CD14-positive monocyte (primary cell): ENCODE data around the gene SRD5A1. TPM values are rescaled to one million over a fixed set of nuclear protein-coding genes. Genes with fewer than 3 reads are reported as not detected.

Experiments
- DNase-seq, 3 donors: peaks; one replicate each; pipeline ENCODE4 v3.0.0-alpha.2; 2011 to 2022
- H2AFZ ChIP-seq: 2 replicates; pipeline ENCODE4 v1.6.0; 2012; ENCODE audit warnings: mild to moderate bottlenecking, low read depth, low read length, inconsistent platforms; ENCODE audit not compliant: insufficient read depth, poor library complexity, severe bottlenecking
- H3K27ac ChIP-seq, 2 donors: 1 replicate in 1 of 2; 2 replicates in 1 of 2; pipeline ENCODE4 v1.5.1; 2012 to 2013; ENCODE audit warnings: low read length in 2 of 2, control low read depth in 1 of 2, inconsistent platforms in 1 of 2, low read depth in 1 of 2, mild to moderate bottlenecking in 1 of 2
- H3K27me3 ChIP-seq, 2 donors: one replicate each; pipeline versions ENCODE4 v1.6.0 to v1.6.1; 2011 to 2013; ENCODE audit warnings: low read length in 2 of 2; ENCODE audit not compliant: control insufficient read depth in 2 of 2, insufficient read depth in 2 of 2
- H3K36me3 ChIP-seq, 2 donors: replicated peaks in 1 of 2; 1 replicate in 1 of 2; 2 replicates in 1 of 2; pipeline versions ENCODE4 v1.5.1 to v1.6.1; 2012 to 2013; ENCODE audit warnings: low read length in 2 of 2, control low read depth in 1 of 2, inconsistent platforms in 1 of 2, mild to moderate bottlenecking in 1 of 2; ENCODE audit not compliant: insufficient read depth in 2 of 2, control insufficient read depth in 1 of 2
- H3K4me1 ChIP-seq, 2 donors: 1 replicate in 1 of 2; 2 replicates in 1 of 2; pipeline versions ENCODE4 v1.5.1 to v1.6.1; 2012 to 2013; ENCODE audit warnings: low read length in 2 of 2, control low read depth in 1 of 2, inconsistent platforms in 1 of 2, mild to moderate bottlenecking in 1 of 2, moderate library complexity in 1 of 2; ENCODE audit not compliant: insufficient read depth in 2 of 2, control insufficient read depth in 1 of 2
- H3K4me2 ChIP-seq: replicated peaks from 2 replicates; pipeline ENCODE3; 2012; ENCODE audit warnings: low read length, moderate library complexity, mild to moderate bottlenecking; ENCODE audit not compliant: poor library complexity, severe bottlenecking; ENCODE audit errors: extremely low read depth
- H3K4me3 ChIP-seq, 3 experiments: fragments of 200-600 bp in 1 of 3; sonication (generic) in 1 of 3; replicated peaks in 1 of 3; 1 replicate in 2 of 3; 2 replicates in 1 of 3; pipeline ENCODE4 v1.5.1; 2011 to 2013; ENCODE audit warnings: low read length in 3 of 3, mild to moderate bottlenecking in 3 of 3, control low read depth in 2 of 3, low read depth in 2 of 3, inconsistent platforms in 1 of 3, moderate library complexity in 1 of 3
- H3K79me2 ChIP-seq: 2 replicates; pipeline ENCODE4 v1.6.0; 2012; ENCODE audit warnings: mild to moderate bottlenecking, control low read depth, inconsistent platforms, low read length, moderate library complexity; ENCODE audit not compliant: insufficient read depth
- H3K9ac ChIP-seq: 2 replicates; pipeline ENCODE4 v1.6.0; 2017; ENCODE audit warnings: low read length, mild to moderate bottlenecking; ENCODE audit not compliant: insufficient read depth, poor library complexity, severe bottlenecking
- H3K9me3 ChIP-seq, 2 donors: replicated peaks in 1 of 2; 1 replicate in 1 of 2; 2 replicates in 1 of 2; pipeline versions ENCODE4 v1.5.1 to v1.6.1; 2012 to 2013; ENCODE audit warnings: low read length in 2 of 2, control low read depth in 1 of 2; ENCODE audit not compliant: control insufficient read depth in 1 of 2, insufficient read depth in 1 of 2
- H4K20me1 ChIP-seq: 2 replicates; pipeline ENCODE4 v1.6.0; 2012; ENCODE audit warnings: mild to moderate bottlenecking, low read length, control low read depth, moderate library complexity; ENCODE audit not compliant: insufficient read depth
- H3K27ac Mint-ChIP-seq, 7 donors: one replicate each; pipeline ENCODE4 v1.8.0; 2020; ENCODE audit warnings: mild to moderate bottlenecking in 7 of 7, mixed read lengths in 7 of 7, moderate library complexity in 6 of 7, inconsistent platforms in 2 of 7
- H3K27me3 Mint-ChIP-seq, 3 donors: one replicate each; pipeline ENCODE4 v1.8.0; 2021 to 2022; ENCODE audit warnings: low read depth in 3 of 3, mild to moderate bottlenecking in 3 of 3, mixed read lengths in 3 of 3, moderate library complexity in 3 of 3, inconsistent platforms in 1 of 3
- H3K36me3 Mint-ChIP-seq, 2 donors: one replicate each; pipeline ENCODE4 v1.8.0; 2020; ENCODE audit warnings: mixed read lengths in 2 of 2, inconsistent platforms in 1 of 2, mild to moderate bottlenecking in 1 of 2
- H3K4me1 Mint-ChIP-seq: one replicate; pipeline ENCODE4 v1.8.0; 2020; ENCODE audit warnings: mild to moderate bottlenecking, mixed read lengths
- H3K4me3 Mint-ChIP-seq, 2 donors: one replicate each; pipeline ENCODE4 v1.8.0; 2020; ENCODE audit warnings: mild to moderate bottlenecking in 2 of 2, mixed read lengths in 2 of 2, moderate library complexity in 1 of 2
- H3K9me3 Mint-ChIP-seq, 7 donors: one replicate each; pipeline ENCODE4 v1.8.0; 2020 to 2022; ENCODE audit warnings: mixed read lengths in 7 of 7, mild to moderate bottlenecking in 6 of 7, moderate library complexity in 6 of 7, inconsistent platforms in 2 of 7
- WGBS: methylation state at CpG from one replicate; pipeline ENCODE4 v1.1.5; 2013; ENCODE audit warnings: missing lambda C conversion rate; ENCODE audit not compliant: insufficient coverage; 5-methylcytosine and 5-hydroxymethylcytosine counted together
- intact Hi-C, 2 donors: fragments of 100-400 bp; cut with micrococcal nuclease; formaldehyde crosslinking; loops; one replicate each; pipeline versions ENCODE4 v1.15.0 to v1.15.1; 2023
- polyA plus RNA-seq, 3 donors: library from polyadenylated mRNA; depleted of rRNA in 1 of 3; unstranded in 2 of 3; stranded (reverse) in 1 of 3; fragments of 300-500 nt in 2 of 3; fragments of >200 nt in 1 of 3; fragmentation: Illumina TruSeq in 2 of 3; gene quantifications; 1 replicate in 2 of 3; 2 replicates in 1 of 3; pipeline ENCODE4 v1.2.3, GENCODE V29; 2012 to 2021
- TF ChIP-seq, protein P1 (sequence below): fragments of 200-600 bp; IDR thresholded peaks from one replicate; pipeline ENCODE4 v1.8.0; 2022; ENCODE audit warnings: antibody characterized with exemption, mild to moderate bottlenecking

The SRD5A1 gene
- polyA plus RNA-seq, 3 donors = 21.2 to 34.7 (median 26.0) TPM

DNA sequence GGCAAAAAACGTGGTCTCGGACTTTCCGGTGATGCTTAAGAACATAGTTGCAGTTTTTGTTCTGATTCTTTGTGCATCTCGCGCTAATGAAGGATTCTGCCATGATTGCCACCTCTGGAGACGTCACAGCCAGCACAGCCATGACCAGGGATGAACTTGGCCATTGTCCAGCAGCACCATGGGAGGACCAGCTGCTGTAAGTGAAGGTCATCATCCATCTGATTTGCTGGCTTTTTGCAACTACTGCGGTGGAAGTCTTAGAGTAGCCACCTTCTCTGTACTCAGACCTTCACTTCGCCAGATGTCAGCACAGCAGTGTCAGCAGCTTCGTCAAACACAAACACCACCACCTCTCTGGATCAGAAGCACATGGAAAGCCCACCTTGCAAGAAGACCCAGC is 46.1 kb upstream of the SRD5A1 start:
- no peak overlapping the region for H3K27ac Mint-ChIP-seq
- no peak overlapping the region for H3K9ac ChIP-seq
- H3K9me3 ChIP-seq = no peaks in the 10 kb centered on the region
- no peaks in the 10 kb centered on the region for H3K36me3 ChIP-seq
- peaks cover 35 to 63% (median 46%) of the 10 kb centered on the region in 3 donors for H3K27me3 Mint-ChIP-seq
- H3K4me2 ChIP-seq = no peak overlapping the region
- H3K4me3 Mint-ChIP-seq = no peak overlapping the region
- no peaks in the 10 kb centered on the region for H3K4me1 Mint-ChIP-seq
- peaks cover 0 to 8% (median 1%) of the 10 kb centered on the region in 7 donors for H3K9me3 Mint-ChIP-seq
- intact Hi-C loops = no loop called here
- no peak overlapping the region for H3K4me3 ChIP-seq
- H3K4me1 ChIP-seq = no peaks in the 10 kb centered on the region
- no peak overlapping the region for H2AFZ ChIP-seq
- no peaks in the 10 kb centered on the region for H3K79me2 ChIP-seq
- H3K27ac ChIP-seq = no peak overlapping the region
- H3K36me3 Mint-ChIP-seq = no peaks in the 10 kb centered on the region
- no peak for DNase-seq
- H3K27me3 ChIP-seq = peaks cover 18 to 38% of the 10 kb centered on the region in 2 donors
- WGBS = 93% methylated on average over 9 of the region's 9 CpGs
- H4K20me1 ChIP-seq = no peaks in the 10 kb centered on the region
- TF ChIP-seq, protein P1, sequence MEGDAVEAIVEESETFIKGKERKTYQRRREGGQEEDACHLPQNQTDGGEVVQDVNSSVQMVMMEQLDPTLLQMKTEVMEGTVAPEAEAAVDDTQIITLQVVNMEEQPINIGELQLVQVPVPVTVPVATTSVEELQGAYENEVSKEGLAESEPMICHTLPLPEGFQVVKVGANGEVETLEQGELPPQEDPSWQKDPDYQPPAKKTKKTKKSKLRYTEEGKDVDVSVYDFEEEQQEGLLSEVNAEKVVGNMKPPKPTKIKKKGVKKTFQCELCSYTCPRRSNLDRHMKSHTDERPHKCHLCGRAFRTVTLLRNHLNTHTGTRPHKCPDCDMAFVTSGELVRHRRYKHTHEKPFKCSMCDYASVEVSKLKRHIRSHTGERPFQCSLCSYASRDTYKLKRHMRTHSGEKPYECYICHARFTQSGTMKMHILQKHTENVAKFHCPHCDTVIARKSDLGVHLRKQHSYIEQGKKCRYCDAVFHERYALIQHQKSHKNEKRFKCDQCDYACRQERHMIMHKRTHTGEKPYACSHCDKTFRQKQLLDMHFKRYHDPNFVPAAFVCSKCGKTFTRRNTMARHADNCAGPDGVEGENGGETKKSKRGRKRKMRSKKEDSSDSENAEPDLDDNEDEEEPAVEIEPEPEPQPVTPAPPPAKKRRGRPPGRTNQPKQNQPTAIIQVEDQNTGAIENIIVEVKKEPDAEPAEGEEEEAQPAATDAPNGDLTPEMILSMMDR = no peak

DNA sequence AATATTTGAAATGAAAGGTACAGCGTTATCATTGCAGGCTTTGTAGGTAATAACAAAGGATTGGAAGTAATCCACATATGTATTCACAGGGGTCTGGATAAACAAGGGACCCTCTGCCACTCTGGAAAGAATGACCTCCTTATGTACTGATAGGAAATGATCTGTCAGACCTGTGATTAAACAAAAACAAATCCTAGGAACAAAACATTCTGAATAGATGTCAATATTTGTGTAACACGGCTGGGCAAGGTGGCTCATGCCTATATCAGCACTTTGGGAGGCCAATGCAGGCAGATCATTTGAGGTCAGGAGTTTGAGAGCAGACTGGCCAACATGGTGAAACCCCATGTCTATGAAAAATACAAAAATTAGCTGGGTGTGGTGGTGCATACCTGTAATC is 42.7 kb upstream of the SRD5A1 start:
- peaks cover 0 to 2% of the 10 kb centered on the region in 2 donors for H3K36me3 Mint-ChIP-seq
- no peaks in the 10 kb centered on the region for H3K9me3 ChIP-seq
- no peak overlapping the region for H3K4me2 ChIP-seq
- intact Hi-C loops = no loop called here
- peaks cover 4% of the 10 kb centered on the region for H3K4me1 Mint-ChIP-seq
- H3K4me3 Mint-ChIP-seq = no peak overlapping the region
- WGBS = no CpG with 5 or more reads among the region's 2 CpGs
- TF ChIP-seq, protein P1 = no peak
- no peaks in the 10 kb centered on the region for H3K79me2 ChIP-seq
- H3K9ac ChIP-seq = no peak overlapping the region
- no peaks in the 10 kb centered on the region for H3K4me1 ChIP-seq
- no peaks in the 10 kb centered on the region for H4K20me1 ChIP-seq
- H3K27me3 ChIP-seq = peaks cover 0 to 7% of the 10 kb centered on the region in 2 donors
- H3K4me3 ChIP-seq = no peak overlapping the region
- no peak for DNase-seq
- no peak overlapping the region for H3K27ac Mint-ChIP-seq
- H3K36me3 ChIP-seq = no peaks in the 10 kb centered on the region
- peaks cover 0 to 3% (median 1%) of the 10 kb centered on the region in 7 donors for H3K9me3 Mint-ChIP-seq
- H3K27me3 Mint-ChIP-seq = peaks cover 15 to 31% (median 16%) of the 10 kb centered on the region in 3 donors
- H3K27ac ChIP-seq = no peak overlapping the region
- H2AFZ ChIP-seq = no peak overlapping the region
